GM23338 (cell line): Measurements from ENCODE around the gene GAA. TPM values are rescaled to one million over a fixed set of nuclear protein-coding genes. Genes with fewer than 3 reads are reported as not detected.

ENCODE experiments used
- ATAC-seq: fragments of 200-7000 bp; cut with Tn5 transposase; 3 replicates; pipeline ENCODE4 v1.9.1; 2020
- DNase-seq: peaks from one replicate; pipeline ENCODE4 v3.0.0-alpha.2; 2015; ENCODE audit warnings: low spot score
- H2AFZ ChIP-seq: fragments of 200-600 bp; sonication (generic); 2 replicates; pipeline ENCODE4 v1.8.0; 2016; ENCODE audit warnings: antibody characterized with exemption, mild to moderate bottlenecking, moderate library complexity
- H3F3A ChIP-seq: fragments of 200-600 bp; sonication (generic); replicated peaks from 2 replicates; pipeline ENCODE4 v1.8.0; 2017; ENCODE audit warnings: antibody characterized with exemption, mixed run types, low read depth
- H3K27ac ChIP-seq: fragments of 200-600 bp; sonication (generic); 2 replicates; pipeline ENCODE4 v1.6.1; 2016; ENCODE audit warnings: low read depth
- H3K27me3 ChIP-seq: fragments of 200-600 bp; sonication (generic); 2 replicates; pipeline ENCODE4 v1.8.0; 2016; ENCODE audit warnings: mild to moderate bottlenecking, mixed run types, moderate library complexity; ENCODE audit not compliant: insufficient read depth
- H3K36me3 ChIP-seq: fragments of 200-600 bp; sonication (generic); 2 replicates; pipeline ENCODE4 v1.8.0; 2016; ENCODE audit warnings: mild to moderate bottlenecking; ENCODE audit not compliant: insufficient read depth
- H3K4me1 ChIP-seq: fragments of 200-600 bp; sonication (generic); 2 replicates; pipeline ENCODE4 v1.8.0; 2016; ENCODE audit warnings: mild to moderate bottlenecking, moderate library complexity; ENCODE audit not compliant: insufficient read depth
- H3K4me2 ChIP-seq: fragments of 200-600 bp; sonication (generic); 2 replicates; pipeline ENCODE4 v1.7.1; 2017; ENCODE audit warnings: mixed run types
- H3K4me3 ChIP-seq: fragments of 200-600 bp; sonication (generic); 2 replicates; pipeline ENCODE4 v1.6.1; 2016; ENCODE audit warnings: mixed run types
- H3K79me2 ChIP-seq: fragments of 200-600 bp; sonication (generic); replicated peaks from 2 replicates; pipeline ENCODE4 v1.8.0; 2017; ENCODE audit warnings: mild to moderate bottlenecking; ENCODE audit not compliant: insufficient read depth
- H3K9me2 ChIP-seq: fragments of 200-600 bp; sonication (generic); 2 replicates; pipeline ENCODE4 v1.8.0; 2017; ENCODE audit not compliant: insufficient read depth
- H4K20me1 ChIP-seq: fragments of 200-600 bp; sonication (generic); replicated peaks from 2 replicates; pipeline ENCODE4 v1.8.0; 2017; ENCODE audit warnings: mild to moderate bottlenecking; ENCODE audit not compliant: insufficient read depth
- H3K27ac Mint-ChIP-seq: 2 replicates; pipeline ENCODE4 v1.8.0; 2020; ENCODE audit warnings: inconsistent platforms, mild to moderate bottlenecking, moderate library complexity, mixed read lengths
- H3K27me3 Mint-ChIP-seq: 3 replicates; pipeline ENCODE4 v1.8.0; 2022; ENCODE audit warnings: low read depth, mild to moderate bottlenecking, moderate library complexity, mixed read lengths, inconsistent platforms; ENCODE audit not compliant: insufficient read depth, poor library complexity
- H3K36me3 Mint-ChIP-seq: 3 replicates; pipeline ENCODE4 v1.8.0; 2021; ENCODE audit warnings: low read depth, mild to moderate bottlenecking, inconsistent platforms, moderate library complexity, mixed read lengths
- H3K4me1 Mint-ChIP-seq: 3 replicates; pipeline ENCODE4 v1.8.0; 2020; ENCODE audit warnings: mild to moderate bottlenecking, inconsistent platforms, mixed read lengths
- H3K4me3 Mint-ChIP-seq: 3 replicates; pipeline ENCODE4 v1.8.0; 2021; ENCODE audit warnings: moderate library complexity, mild to moderate bottlenecking, inconsistent platforms, mixed read lengths
- H3K9me3 Mint-ChIP-seq: 3 replicates; pipeline ENCODE4 v1.8.0; 2020; ENCODE audit warnings: moderate library complexity, mild to moderate bottlenecking, inconsistent platforms, mixed read lengths
- EZH2 ChIP-seq: fragments of 200-600 bp; sonication (generic); IDR thresholded peaks from one replicate; pipeline ENCODE4 v1.8.0; 2017; ENCODE audit warnings: antibody characterized with exemption, mild to moderate bottlenecking, low read depth; ENCODE audit not compliant: unreplicated experiment
- EZH2phosphoT487 ChIP-seq: fragments of 200-600 bp; sonication (generic); IDR thresholded peaks from one replicate; pipeline ENCODE4 v1.8.1; 2018; ENCODE audit warnings: antibody characterized with exemption; ENCODE audit not compliant: unreplicated experiment
- ZNF114 ChIP-seq: fragments of 250-450 bp; sonication (Bioruptor Pico); IDR thresholded peaks from 2 replicates; pipeline ENCODE4 v1.5.0; 2020; ENCODE audit warnings: mild to moderate bottlenecking, moderate library complexity
- polyA plus RNA-seq: library from polyadenylated mRNA; unstranded; fragments of >200 nt; fragmentation: Nextera tagmentation; extraction: Ambion mirVana; gene quantifications from 2 replicates; pipeline ENCODE4 v1.2.1, GENCODE V29; 2016
- total RNA-seq: library from RNA; depleted of rRNA; stranded (reverse); fragments of >200 nt; shearing (Covaris generic); gene quantifications from 2 replicates; pipeline ENCODE4 v1.2.3, GENCODE V29; 2014
- TF ChIP-seq, protein P1 (sequence below): fragments of 250-450 bp; sonication (Bioruptor Pico); IDR thresholded peaks from 2 replicates; pipeline ENCODE4 v1.5.0; 2020; ENCODE audit warnings: mild to moderate bottlenecking, moderate library complexity

GAA gene
- total and polyA plus RNA-seq, 2 experiments from 2014 or later, result 72.5 to 98.1 TPM

DNA sequence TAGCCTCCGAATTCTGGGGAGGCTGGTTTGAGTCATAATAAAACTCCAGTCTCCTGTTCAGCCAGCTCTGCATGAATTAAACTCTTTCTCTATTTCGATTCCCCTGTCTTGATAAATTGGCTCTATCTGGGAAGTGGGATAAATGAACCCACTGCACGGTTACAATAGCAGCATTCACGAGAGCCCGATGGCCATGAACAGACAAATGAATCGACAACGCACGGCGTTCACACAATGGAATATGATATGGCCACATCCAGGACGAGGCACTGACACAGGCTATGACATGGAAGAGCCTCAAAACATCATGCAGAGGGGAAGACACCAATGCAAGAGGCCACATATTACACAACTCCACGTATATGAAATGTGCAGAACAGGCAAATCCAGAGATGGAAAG is 62.8 kb downstream of the GAA start:
- Histone ChIP-seq H3K27ac (no peak overlapping the region), H3K79me2 (no peaks in the 10 kb centered on the region), H2AFZ (no peak overlapping the region), H3K4me2 (no peak overlapping the region), H3F3A (peaks cover 12% of the 10 kb centered on the region; the same call in 1 of the 2 replicates), H4K20me1 (no peaks in the 10 kb centered on the region), H3K4me1 (peaks cover 19% of the 10 kb centered on the region), H3K9me2 (no peaks in the 10 kb centered on the region), H3K27me3 (no peaks in the 10 kb centered on the region), H3K4me3 (no peak overlapping the region), H3K36me3 (no peaks in the 10 kb centered on the region)
- no peak for DNase-seq
- TF ChIP-seq ZNF114 (CRISPR knock-in tag) (no peak), EZH2phosphoT487 (no peak), EZH2 (no peak)
- Mint-ChIP-seq H3K27me3 (peaks cover 23% of the 10 kb centered on the region), H3K27ac (no peak overlapping the region), H3K4me3 (no peak overlapping the region), H3K4me1 (peaks cover 29% of the 10 kb centered on the region), H3K9me3 (no peaks in the 10 kb centered on the region), H3K36me3 (no peaks in the 10 kb centered on the region)
- ATAC-seq, result no peak

DNA sequence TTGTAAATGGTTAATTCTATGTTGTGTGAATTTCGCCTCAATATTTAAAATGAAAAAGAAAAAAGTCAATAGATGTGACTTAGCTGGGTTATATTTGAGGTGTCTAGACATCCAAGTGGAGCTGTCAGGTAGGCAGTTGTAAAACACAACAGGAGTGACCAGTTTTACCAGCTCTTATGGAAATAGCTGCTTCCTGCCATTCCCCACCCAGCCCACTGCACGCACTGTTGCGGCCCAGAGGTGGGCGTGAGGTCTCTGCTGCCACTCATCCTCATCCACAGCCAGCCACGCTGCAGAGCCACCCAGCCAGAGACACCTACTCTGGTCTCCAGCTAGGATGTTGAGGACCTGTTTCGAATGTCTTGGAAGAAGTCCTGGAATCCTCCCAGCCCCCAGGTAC is 65.1 kb downstream of the GAA start:
- Histone ChIP-seq H3K4me2 (no peak overlapping the region), H3K4me1 (no peaks in the 10 kb centered on the region; the same call in 1 of the 2 replicates), H3K4me3 (no peak overlapping the region), H3K27ac (no peak overlapping the region), H3K79me2 (no peaks in the 10 kb centered on the region), H3K9me2 (no peaks in the 10 kb centered on the region), H2AFZ (no peak overlapping the region), H3K36me3 (no peaks in the 10 kb centered on the region), H3K27me3 (no peaks in the 10 kb centered on the region), H3F3A (0 out of 2 replicates have a peak, but pooled peaks cover 6% of the 10 kb centered on the region), H4K20me1 (no peaks in the 10 kb centered on the region)
- Mint-ChIP-seq H3K4me1 (peaks cover 9% of the 10 kb centered on the region), H3K36me3 (no peaks in the 10 kb centered on the region), H3K27ac (no peak overlapping the region), H3K4me3 (no peak overlapping the region), H3K27me3 (peaks cover 16% of the 10 kb centered on the region), H3K9me3 (no peaks in the 10 kb centered on the region)
- TF ChIP-seq, protein P1, sequence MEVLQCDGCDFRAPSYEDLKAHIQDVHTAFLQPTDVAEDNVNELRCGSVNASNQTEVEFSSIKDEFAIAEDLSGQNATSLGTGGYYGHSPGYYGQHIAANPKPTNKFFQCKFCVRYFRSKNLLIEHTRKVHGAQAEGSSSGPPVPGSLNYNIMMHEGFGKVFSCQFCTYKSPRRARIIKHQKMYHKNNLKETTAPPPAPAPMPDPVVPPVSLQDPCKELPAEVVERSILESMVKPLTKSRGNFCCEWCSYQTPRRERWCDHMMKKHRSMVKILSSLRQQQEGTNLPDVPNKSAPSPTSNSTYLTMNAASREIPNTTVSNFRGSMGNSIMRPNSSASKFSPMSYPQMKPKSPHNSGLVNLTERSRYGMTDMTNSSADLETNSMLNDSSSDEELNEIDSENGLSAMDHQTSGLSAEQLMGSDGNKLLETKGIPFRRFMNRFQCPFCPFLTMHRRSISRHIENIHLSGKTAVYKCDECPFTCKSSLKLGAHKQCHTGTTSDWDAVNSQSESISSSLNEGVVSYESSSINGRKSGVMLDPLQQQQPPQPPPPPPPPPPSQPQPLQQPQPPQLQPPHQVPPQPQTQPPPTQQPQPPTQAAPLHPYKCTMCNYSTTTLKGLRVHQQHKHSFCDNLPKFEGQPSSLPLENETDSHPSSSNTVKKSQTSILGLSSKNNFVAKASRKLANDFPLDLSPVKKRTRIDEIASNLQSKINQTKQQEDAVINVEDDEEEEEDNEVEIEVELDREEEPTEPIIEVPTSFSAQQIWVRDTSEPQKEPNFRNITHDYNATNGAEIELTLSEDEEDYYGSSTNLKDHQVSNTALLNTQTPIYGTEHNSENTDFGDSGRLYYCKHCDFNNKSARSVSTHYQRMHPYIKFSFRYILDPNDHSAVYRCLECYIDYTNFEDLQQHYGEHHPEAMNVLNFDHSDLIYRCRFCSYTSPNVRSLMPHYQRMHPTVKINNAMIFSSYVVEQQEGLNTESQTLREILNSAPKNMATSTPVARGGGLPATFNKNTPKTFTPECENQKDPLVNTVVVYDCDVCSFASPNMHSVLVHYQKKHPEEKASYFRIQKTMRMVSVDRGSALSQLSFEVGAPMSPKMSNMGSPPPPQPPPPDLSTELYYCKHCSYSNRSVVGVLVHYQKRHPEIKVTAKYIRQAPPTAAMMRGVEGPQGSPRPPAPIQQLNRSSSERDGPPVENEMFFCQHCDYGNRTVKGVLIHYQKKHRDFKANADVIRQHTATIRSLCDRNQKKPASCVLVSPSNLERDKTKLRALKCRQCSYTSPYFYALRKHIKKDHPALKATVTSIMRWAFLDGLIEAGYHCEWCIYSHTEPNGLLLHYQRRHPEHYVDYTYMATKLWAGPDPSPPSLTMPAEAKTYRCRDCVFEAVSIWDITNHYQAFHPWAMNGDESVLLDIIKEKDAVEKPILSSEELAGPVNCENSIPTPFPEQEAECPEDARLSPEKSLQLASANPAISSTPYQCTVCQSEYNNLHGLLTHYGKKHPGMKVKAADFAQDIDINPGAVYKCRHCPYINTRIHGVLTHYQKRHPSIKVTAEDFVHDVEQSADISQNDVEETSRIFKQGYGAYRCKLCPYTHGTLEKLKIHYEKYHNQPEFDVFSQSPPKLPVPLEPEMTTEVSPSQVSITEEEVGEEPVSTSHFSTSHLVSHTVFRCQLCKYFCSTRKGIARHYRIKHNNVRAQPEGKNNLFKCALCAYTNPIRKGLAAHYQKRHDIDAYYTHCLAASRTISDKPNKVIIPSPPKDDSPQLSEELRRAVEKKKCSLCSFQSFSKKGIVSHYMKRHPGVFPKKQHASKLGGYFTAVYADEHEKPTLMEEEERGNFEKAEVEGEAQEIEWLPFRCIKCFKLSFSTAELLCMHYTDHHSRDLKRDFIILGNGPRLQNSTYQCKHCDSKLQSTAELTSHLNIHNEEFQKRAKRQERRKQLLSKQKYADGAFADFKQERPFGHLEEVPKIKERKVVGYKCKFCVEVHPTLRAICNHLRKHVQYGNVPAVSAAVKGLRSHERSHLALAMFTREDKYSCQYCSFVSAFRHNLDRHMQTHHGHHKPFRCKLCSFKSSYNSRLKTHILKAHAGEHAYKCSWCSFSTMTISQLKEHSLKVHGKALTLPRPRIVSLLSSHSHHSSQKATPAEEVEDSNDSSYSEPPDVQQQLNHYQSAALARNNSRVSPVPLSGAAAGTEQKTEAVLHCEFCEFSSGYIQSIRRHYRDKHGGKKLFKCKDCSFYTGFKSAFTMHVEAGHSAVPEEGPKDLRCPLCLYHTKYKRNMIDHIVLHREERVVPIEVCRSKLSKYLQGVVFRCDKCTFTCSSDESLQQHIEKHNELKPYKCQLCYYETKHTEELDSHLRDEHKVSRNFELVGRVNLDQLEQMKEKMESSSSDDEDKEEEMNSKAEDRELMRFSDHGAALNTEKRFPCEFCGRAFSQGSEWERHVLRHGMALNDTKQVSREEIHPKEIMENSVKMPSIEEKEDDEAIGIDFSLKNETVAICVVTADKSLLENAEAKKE (CRISPR knock-in tag), result no peak
- DNase-seq, result no peak
- ATAC-seq, result no peak
